Testis (tissue), 2 donors: ENCODE results near the gene ABL2.

Experiments used
- CTCF ChIP-seq, 3 experiments: fragments of 450-650 bp in 2 of 3; fragments of 200-600 bp in 1 of 3; sonication (generic) in 1 of 3; IDR thresholded peaks; one replicate each; pipeline ENCODE4 v1.5.1; 2016 to 2019; ENCODE audit warnings: antibody characterized with exemption in 3 of 3, mild to moderate bottlenecking in 2 of 3, moderate library complexity in 1 of 3
- POLR2A ChIP-seq: fragments of 450-650 bp; IDR thresholded peaks from one replicate; pipeline ENCODE4 v1.6.1; 2017; ENCODE audit warnings: antibody characterized with exemption, mild to moderate bottlenecking, moderate library complexity

GRCh38 chr1:179278920-179279319 is 49.4 kb upstream of the ABL2 start:
- TF ChIP-seq POLR2A (no peak), CTCF (IDR thresholded peaks at IDR 0.05) (no peak)
